ENCODE results near the gene LYZ.

LYZ gene

DNA sequence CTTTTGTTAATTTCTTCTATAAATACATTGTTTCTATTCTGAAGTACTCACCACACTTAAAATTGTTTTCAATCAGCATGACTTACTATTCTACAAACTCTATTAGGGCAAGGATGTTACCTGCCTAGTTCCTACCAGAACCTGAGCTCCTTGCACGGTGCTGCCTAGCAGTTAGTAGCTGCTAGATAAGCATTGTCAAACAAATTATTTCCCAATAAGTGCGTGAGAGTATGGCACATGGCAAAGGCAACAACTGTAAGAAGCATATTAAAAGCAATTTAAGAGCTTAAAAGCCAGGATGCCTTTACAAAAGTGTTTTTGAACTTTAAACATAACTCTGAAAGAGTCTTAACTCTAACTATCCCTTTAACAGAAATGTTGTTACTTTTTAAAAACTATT is 8.2 kb upstream of the LYZ start:
- no peak for DNase-seq

DNA sequence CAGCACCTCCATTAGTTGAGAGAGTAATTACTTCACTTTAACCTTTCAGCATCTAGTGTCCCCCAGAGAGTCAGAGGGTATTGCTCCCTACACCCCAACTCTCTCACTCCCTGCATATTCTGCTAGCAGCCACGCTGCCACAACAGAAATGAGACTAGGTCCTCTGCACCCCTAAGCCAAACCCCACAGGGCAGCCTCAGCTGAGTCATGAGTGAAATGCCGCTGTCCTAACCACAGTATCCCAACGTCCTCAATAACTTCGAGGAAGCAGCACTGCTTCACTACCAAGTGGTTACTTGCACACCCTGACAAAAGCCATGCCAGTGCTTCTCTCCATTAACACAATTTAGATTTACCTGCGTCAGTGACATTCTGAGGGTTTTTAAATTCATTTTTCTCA is 6.9 kb upstream of the LYZ start:
- no peak for DNase-seq

DNA sequence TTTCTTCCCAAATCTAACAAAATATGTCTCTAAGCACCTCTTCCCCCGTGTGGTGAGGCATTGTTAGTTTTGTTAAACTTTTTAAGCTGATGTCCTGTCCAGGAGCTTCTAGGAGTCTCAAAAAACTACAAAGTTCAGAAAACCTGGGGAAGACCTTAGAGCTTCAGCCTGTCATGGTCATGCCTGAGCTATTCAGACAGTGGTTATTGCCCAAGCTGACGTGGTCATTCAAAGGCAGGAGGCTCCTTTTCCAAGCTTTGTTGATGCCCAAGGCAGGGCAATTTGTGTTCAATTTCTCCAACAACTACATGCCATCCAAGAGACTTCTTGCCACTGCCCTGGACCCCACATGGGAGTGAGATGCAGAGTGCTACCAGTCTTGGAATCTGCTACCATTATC is 5.8 kb upstream of the LYZ start:
- DNase-seq, result no peak

DNA sequence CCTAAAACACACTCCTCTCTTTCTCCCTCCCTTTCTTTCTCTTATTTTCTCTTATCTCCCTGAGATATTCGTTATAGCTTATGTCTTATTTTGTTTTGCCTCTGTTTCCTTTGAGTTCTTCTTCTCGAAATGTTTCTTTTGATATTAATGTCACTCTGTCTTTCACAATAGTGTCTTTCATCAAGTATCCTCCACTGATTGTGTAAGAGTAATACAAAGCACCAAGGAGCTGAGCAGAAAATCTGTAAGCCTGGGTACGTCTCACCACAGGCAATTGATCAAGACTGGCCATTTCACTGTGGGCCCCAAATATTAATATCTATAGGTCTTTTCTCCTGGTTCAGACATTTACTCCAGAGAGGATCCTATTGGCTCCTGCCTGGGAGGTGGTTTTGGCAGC is 4.8 kb upstream of the LYZ start:
- DNase-seq, result no peak

DNA sequence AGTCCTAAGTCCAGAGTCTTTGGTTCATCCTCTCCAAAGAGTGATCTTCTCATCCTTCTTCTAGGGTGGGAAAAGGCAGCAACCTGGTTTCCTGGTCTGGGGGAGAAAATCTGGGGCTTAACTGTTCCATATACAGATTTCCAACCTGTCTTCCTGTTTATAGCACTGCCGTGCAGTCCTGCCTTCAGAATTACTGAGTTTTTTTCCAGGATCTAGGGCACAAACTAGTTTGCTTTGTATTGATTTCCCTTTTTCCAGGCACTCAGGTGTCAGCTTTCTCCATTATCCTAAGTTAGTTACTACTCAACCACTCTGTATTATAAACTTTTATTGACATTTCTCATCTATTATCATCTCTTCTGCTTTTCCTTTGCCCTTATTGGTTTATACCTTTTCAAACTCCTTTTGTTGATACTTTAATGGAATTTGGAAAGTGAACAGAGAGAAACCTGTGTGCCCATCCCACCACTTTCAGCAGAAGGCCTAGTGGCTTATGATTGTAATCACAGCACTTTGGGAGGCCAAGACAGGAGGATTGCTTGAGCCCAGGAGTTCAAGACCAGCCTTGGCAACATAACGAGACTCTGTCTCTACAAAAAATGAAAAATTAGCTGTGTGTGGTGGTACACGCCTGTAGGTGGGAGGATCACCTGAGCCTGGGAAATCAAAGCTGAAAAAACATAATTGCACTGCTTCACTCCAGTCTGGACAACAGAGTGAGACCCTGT is 4.1 kb upstream of the LYZ start:
- DNase-seq, result no peak

DNA sequence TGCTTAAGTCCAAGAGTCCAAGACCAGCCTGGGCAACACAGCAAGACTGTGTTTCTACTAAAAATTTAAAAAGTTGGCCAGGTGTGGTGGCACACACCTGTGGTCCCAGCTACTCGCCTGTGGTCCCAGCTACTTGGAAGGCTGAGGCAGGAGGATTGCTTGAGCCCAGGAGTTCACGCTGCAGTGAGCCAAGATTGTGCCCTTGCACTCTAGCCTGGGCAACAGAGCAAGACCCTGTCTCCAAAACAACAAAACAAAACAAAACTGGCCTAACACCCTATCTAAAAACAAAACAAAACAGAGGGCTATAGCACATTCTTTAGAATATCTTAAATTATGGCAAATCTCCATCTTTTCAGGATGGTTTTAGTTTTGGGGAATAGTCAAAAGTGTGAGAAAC is 3.1 kb upstream of the LYZ start:
- no peak for DNase-seq

DNA sequence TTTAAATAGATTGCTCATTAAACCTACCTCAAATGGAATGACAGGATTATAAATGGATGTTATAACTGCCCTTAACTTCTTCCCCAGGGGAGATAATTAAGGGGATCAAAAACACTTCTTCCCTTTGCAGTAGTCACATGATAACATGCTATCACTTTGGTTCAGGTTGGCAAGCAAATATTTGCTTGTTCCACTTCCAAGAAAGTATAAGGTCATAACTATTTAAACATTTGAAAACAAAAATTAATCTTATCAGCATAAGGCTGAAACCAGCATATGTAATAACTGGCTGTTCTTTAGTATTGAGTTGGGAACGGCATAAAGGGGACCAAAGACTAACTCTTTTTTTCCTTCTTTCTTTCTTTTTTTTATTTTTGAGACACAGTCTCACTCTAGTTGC is 2.4 kb upstream of the LYZ start:
- DNase-seq, result no peak

DNA sequence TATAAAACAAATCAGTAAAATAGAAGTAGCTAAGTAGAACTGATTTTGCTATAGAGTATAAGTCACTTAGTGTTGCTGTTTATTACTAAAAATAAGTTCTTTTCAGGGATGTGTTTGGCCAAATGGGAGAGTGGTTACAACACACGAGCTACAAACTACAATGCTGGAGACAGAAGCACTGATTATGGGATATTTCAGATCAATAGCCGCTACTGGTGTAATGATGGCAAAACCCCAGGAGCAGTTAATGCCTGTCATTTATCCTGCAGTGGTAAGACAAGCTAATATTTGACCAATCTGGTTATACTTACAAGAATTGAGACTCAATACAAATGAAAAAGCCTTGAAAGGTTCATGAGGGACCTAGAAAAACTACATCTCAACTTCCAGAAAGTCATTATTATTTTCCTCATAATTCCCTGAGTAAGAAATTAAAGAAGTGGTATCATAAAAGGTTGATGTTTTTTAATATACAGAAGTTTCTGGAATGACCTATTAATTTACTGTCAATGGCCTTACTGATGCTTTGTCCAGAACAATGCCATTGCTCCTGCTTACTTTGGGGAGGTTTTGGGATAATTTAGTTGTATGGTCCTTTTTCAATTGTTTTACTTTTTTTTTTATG is 1.9 kb downstream of the LYZ start:
- no peak for DNase-seq

DNA sequence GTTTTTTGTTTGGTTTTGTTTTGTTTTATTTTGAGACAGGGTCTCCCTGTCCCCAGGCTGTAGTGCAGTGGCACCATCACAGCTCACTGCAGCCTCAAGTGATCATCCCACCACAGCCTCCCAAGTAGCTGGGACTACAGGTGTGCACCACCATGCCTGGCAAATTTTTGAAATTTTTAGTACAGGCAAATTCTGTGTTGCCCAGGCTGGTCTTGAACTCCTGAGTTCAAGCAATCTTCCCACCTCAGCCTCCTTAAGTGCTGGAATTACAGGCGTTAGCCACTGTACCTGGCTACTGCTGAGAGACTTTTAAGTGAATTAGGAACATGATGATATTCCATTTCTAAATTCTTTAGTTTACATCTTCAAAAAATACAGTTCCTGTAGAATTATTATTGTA is 2.6 kb downstream of the LYZ start:
- DNase-seq, result no peak

DNA sequence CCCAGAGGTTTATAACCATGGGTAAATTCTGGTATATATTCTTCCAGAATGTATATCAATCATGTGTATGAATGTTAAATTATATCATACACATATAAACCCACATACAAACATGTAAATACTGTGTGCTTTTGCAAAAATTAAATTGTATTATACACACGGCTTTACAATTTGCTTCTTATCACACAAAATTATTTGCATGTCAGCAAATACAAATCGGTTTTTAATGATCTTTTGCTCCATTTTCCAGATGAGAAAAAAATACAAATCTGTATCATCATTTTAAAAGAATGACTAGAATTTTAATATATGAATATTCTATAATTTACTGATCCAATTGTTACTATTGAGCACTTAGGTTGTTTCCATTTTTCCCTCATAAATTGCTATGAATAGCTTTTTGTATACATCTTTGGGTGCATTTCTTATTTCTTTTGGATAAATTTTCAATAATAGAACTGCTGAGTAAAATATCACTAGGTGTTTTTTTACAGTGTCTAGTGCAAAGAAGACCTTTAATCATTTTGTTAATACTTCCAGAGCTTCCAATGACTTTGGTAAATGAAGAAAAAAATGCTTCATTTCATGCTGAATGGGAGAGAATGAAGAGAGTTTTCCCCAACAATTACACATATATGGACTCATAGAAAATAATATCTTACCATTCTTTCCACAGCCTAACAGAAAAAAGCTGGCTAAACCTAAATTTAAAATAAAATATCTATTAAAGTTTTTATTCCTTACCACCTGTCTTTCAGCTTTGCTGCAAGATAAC is 3.5 kb downstream of the LYZ start:
- no peak for DNase-seq

DNA sequence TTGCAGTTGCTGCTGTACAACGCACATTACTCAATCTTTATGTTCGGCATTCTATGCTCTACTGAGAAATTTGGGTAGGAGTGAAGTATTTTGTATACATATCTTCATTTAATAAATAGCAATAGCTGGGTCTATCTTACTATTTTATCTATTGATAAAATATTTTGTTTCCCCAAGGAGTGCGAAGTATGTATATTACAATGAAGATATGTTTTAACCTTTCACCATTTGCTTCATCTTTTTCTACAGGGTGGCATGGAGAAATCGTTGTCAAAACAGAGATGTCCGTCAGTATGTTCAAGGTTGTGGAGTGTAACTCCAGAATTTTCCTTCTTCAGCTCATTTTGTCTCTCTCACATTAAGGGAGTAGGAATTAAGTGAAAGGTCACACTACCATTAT is 4.7 kb downstream of the LYZ start:
- DNase-seq, result no peak

DNA sequence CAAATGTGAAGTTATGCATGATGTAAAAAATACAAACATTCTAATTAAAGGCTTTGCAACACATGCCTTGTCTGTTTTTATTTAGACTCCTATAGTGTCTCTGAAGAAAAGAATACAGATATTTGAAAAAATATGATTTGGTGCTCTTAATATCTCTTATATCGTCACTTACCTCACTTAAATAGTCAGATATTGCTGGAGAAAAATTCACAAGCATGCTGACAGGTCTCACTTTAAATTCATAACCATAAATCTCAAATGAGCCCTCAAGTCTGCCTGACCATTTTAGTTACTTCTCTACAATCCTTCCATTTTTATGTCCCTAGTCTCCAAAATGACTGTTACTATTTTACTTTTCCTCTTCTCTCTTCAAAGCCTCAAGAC is 6.0 kb downstream of the LYZ start:
- DNase-seq, result no peak

DNA sequence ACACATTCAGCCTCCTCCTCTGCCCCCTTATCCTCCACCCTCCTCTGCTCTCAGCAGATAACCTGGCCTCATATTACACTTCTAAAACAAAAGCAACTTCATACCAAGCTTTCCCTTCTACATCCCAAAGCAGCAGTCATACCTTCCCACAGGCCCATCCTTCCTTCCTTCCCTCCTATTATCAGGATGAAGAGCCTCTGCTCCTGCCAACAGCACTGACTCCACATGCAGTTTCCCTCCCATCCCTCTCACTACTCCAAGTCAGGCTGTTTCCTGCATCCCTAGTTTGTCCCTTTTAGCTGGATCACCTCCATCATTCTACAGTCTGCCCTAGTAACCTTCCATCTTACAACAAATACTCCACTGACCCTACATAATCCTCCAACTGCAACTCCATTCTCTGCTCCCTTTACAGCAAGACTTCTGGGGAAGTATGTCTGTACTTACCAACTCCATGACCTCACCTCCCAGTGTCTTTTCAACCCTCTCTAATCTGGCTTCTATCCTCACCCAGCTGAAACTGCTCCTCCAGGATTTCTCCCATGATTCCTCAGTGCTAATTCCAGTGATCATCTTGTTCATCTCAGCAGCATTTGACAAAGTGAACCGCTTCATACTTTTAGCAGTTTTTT is 6.5 kb downstream of the LYZ start:
- no peak for DNase-seq

DNA sequence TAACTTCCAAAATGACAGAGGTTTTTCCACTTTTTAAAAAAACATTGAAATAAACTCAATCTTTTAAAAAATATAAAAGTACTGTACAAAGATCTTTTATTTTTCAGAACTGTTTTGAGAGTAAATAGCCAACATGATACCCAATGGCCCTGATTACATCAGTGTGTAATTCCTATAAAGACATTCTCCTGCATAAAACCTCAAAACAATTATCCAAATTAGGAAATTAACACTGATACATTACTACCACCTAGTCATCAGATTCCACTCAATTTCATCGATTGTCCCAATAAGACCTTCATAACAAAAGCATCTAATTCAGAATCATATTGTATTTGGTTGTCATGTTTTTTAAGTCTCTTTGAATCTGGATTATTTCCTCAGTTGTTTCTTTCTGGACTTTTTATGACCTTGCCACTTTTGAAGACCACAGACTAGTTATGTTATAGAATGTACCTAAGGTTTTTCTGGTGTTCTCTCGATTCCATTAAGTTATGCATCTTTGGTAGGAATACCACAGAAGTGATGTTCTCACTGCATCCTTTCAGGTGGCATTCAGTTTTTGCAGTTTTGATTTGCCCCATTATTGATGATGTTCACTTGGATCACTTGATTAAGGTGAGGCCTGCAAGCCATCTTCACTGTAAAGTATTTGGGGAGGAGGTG is 7.3 kb downstream of the LYZ start:
- DNase-seq, result no peak

DNA sequence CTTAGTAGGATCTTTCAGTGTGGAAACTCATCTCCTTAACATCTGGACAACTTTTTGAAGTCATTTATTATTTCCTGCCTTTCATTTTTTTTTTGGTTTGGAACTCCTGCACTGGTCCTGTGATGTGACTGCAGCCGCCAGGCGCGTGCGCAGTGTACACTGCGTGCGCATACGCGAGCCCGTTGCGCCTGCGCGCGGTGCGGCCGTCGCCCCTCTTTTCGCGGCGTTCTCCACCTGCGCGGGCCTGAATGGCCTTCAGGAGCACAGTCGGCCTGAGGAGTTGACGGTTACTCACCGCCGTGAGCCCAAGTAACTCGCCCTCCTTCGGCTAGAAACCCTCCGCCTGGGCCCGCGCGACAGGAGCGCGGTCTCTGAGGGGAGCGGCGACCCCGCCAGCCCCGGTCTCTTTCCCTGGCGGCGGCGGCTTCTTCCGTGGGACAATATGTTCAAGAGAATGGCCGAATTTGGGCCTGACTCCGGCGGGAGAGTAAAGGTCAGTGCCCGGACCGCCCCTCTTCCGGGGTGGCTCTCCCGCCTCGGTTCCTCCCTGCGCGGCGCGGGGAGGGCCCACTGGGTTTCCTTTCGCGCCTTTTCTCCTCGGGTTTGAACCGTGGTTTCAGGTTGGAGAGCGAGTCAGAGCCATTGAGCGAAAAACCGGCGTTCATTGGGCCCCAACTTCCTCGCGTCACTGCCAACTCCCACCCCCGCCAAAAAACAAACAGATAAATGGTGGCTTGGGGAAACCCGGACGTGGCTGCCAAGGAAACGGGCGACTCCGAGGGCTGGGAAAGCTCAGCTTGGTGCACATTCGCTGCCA is 11.6 kb downstream of the LYZ start, which contains the start of gene YEATS4:
TSS of gene YEATS4 (plus strand) at position 213 of the 817 bp plus-strand sequence. CDS start at position 443, 230 bp downstream.
- peak; percentile 81 for DNase-seq

DNA sequence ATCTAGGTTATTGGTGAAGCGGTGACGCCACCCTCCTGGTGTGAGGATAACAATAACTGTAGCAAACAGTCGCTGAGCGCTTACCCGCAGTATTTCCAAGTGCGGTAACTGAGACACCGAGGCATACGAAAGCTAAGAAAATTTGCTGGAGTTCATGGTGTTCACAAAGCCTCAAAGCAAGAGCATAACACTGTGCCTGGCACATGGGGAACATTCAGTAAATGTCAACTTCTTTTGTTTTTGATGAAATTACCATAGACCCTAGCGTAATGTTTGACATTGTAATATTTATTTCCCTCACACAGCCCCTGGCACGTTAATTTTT is 12.1 kb downstream of the LYZ start:
- DNase-seq, result no peak

DNA sequence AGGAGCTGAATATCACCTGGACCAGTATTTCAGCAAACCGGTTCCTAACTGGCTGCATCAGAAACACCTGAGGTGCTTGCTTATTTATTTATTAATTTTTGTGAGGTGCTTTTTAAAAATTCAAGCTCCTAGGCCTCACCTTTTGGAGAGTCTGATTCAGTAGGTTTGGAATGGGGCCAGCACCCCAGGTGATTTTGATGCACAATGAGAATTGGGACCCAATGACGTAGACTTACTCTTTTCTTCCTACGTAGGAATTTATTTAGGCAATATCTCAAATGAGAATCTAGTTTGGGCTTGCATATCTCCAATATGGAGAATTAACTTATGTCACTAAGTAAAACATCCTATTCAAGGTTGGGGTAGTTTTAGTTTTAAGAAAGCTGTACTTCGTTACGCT is 18.6 kb downstream of the LYZ start:
- no peak for DNase-seq

DNA sequence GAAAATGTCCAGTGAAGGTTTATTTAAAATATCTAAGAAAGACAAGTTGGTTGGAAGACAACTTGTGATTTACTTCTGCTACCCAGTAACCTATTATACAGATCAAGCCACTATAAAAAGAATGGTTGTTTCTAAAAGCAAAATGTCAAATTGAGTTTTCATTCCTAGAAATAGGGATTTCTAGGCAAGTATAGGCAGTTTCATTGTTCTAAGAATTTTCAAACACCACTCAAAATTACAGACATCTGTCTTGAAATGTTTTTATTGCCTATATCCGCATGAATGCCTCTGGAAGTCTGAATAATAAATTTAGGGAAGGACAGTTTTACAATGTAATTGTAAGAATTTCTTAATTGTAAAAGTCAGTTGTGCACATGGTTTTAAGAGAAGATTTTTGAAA is 20.0 kb downstream of the LYZ start:
- no peak for DNase-seq

DNA sequence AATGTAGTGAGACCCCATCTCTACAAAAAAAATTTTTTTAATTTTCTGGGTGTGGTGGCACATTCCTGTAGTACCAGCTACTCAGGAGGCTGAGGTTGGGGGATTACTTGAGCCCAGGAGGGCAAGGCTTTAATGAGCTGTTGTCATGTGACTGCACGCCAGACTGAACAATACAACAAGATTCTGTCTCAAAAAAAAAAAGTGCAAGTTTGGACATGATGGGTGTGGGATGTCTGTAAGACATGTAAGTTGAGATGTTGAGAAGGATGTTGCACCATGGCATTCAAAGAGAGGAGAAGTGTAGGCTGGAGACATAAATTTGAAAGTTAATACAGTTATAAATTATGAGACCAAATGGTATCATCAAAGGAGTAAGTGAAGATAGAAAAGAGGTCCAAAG is 34.9 kb downstream of the LYZ start:
- DNase-seq, result no peak

DNA sequence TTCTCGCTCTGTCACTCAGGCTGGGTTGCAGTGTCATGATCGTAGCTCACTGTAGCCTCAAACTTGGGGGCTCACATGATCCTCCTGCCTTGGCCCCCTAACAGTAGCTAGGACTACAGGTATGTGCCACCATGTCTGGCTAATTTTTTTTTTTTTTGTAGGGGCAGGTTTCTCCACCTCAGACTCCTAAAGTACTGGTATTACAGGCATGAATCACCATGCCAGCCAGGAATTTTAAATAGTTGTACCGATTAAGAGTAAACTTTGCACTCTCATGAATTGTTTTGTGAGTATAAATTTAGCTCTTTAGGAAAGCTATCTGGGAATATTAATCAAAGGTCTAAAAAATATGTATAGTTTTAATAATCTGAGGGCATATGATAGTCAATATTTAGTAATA is 36.9 kb downstream of the LYZ start:
- DNase-seq, result no peak

DNA sequence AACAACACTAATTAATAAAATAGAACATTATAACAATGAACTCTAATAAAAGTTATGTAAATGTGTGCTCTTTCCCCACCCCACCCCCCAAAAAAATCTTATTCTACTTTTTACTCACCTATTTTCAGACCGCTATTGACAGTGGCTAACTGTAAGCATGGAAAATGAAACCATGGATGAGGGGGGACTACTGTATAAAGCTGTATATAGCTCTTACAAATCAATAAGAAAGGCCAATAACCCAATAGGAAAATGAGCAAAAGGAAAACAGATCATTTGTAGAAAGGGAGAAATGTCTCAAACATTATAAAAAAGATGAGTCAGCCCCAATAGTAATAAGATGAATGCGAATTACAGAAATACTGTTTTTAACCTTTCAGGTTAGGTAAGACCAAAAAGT is 38.7 kb downstream of the LYZ start:
- DNase-seq, result no peak

DNA sequence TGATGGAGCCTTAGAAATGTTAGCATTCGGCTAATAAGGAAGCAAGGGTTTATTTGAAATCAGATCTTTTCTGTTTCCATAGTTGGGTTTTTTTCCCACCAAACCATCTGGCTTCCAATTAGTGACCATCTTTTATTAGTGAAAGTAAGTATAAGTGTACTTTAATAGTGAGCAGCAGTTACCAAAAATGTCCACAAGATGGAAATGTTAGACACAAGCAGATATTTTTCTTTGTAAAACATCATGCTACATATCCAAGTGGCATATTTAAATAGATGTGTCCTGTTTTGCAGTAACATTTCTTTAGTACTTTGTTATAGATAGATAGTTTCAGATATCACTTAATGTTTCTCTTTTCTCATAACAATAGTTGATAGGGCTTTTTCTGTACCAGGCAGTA is 40.2 kb downstream of the LYZ start:
- DNase-seq, result no peak

DNA sequence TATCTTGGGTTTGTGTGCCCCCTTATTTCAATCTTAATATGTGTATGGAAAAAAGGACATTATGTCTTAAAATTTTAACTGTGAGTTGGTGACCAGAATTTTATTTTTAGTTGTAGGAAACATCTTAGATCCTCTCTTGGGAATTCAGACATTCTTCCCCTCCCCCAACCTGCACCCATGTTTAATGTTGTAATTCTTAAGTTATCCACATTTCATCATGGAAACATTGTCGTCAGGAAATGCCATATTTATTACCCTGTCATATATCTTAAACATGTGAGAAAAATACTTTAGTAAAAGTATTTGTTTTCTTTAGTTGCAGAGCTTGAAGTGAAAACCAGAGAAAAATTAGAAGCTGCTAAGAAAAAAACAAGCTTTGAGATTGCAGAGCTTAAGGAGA is 41.6 kb downstream of the LYZ start:
- DNase-seq, result no peak

Measured in stimulated activated CD4-positive, alpha-beta T cell treated with anti-CD3 and anti-CD28 coated beads, Interleukin-12 subunit alpha, Interleukin-12 subunit beta, amount 100 ng/mL, for 4 hours (primary cell).